Stimulated activated CD4-positive, alpha-beta T cell treated with anti-CD3 and anti-CD28 coated beads, Interleukin-12 subunit alpha, Interleukin-12 subunit beta, amount 100 ng/mL, for 24 hours (primary cell): Measurements from ENCODE around the gene COL26A1.
"Not testable (repeated sequence)": the region's sequence is repeated elsewhere in the genome, so short reads cannot be mapped to it uniquely, and the experiment has no call there.

ENCODE experiments used
- DNase-seq, 2 experiments: peaks; one replicate each; pipeline ENCODE4 v3.0.0-alpha.2; 2020; ENCODE audit warnings: low read depth in 2 of 2

Gene COL26A1

GRCh38 chr7:101550641-101551541 is 188.2 kb downstream of the COL26A1 start:
- no peak for DNase-seq

- no peak for DNase-seq
These were observed 190.5 kb downstream of the COL26A1 start for GRCh38 chr7:101553018-101553770.

- DNase-seq, result no peak
These were observed 191.2 kb downstream of the COL26A1 start for GRCh38 chr7:101553771-101554445.

- no peak for DNase-seq
These were observed 192.1 kb downstream of the COL26A1 start for GRCh38 chr7:101554584-101555268.

- no peak for DNase-seq
These were observed 192.7 kb downstream of the COL26A1 start for GRCh38 chr7:101555269-101555920.

- no peak for DNase-seq
These were observed 193.2 kb downstream of the COL26A1 start for GRCh38 chr7:101555921-101556275.

- no peak for DNase-seq
These were observed 193.8 kb downstream of the COL26A1 start for GRCh38 chr7:101556453-101556968.

- no peak for DNase-seq
These were observed 194.7 kb downstream of the COL26A1 start for GRCh38 chr7:101557421-101557820.

GRCh38 chr7:101557978-101558741 is 195.5 kb downstream of the COL26A1 start:
- DNase-seq, result no peak

- no peak for DNase-seq
These were observed 196.2 kb downstream of the COL26A1 start for GRCh38 chr7:101558742-101559325.

- no peak for DNase-seq
These were observed 196.9 kb downstream of the COL26A1 start for GRCh38 chr7:101559586-101559985.

- not testable (repeated sequence) for DNase-seq
These were observed 197.3 kb downstream of the COL26A1 start for GRCh38 chr7:101560021-101560420.

GRCh38 chr7:101560856-101561255 is 198.2 kb downstream of the COL26A1 start:
- DNase-seq, result no peak

GRCh38 chr7:101561293-101561692 is 198.6 kb downstream of the COL26A1 start:
- not testable (repeated sequence) for DNase-seq

- no peak for DNase-seq
These were observed 200.0 kb downstream of the COL26A1 start for GRCh38 chr7:101562531-101563197.

- no peak for DNase-seq
These were observed 200.7 kb downstream of the COL26A1 start for GRCh38 chr7:101563198-101563901.

GRCh38 chr7:101563943-101564777 is 201.5 kb downstream of the COL26A1 start:
- no peak for DNase-seq

GRCh38 chr7:101564778-101565211 is 202.1 kb downstream of the COL26A1 start:
- DNase-seq, result no peak
